Measurements from ENCODE around the gene XRN2.
A peak's percentile ranks its signal among the peaks of the same experiment; 100 is the strongest.

The XRN2 gene

GRCh38 chr20:21303061-21303871 is at the start of gene XRN2:
TSS of gene XRN2 (plus strand) at chr20:21303331. CDS start at chr20:21303399, 68 bp downstream.
- no peaks in the 10 kb centered on the region for H3K9me3 ChIP-seq (ENCODE audit: control insufficient read depth, low read depth, low read length)
- no peaks in the 10 kb centered on the region for H3K27me3 ChIP-seq (ENCODE audit: control insufficient read depth, insufficient read depth, low read length)
- H3K36me3 ChIP-seq (ENCODE audit: control insufficient read depth, low read depth, low read length): no peaks in the 10 kb centered on the region
- H3K9ac ChIP-seq (ENCODE audit: low read length): peak within 1 kb of the TSS; percentile 99
- H3K4me1 ChIP-seq (ENCODE audit: control insufficient read depth, low read depth, low read length): peaks cover 1% of the 10 kb centered on the region
- peak within 1 kb of the TSS; percentile 96 for H3K4me3 ChIP-seq (ENCODE audit: low read length)
- peak within 1 kb of the TSS; percentile 78 for H3K27ac ChIP-seq (ENCODE audit: low read length)

GRCh38 chr20:21257192-21257591 is 45.9 kb upstream of the XRN2 start:
- no peak overlapping the region for H3K9ac ChIP-seq (ENCODE audit: low read length)

GRCh38 chr20:21258411-21258810 is 44.7 kb upstream of the XRN2 start:
- Histone ChIP-seq H3K27ac (ENCODE audit: low read length) (no peak overlapping the region), H3K4me1 (ENCODE audit: control insufficient read depth, low read depth, low read length) (no peaks in the 10 kb centered on the region), H3K4me3 (ENCODE audit: low read length) (no peak overlapping the region)

More at GRCh38 chr20:21257192-21257591, 45.9 kb upstream of the XRN2 start:
- no peaks in the 10 kb centered on the region for H3K36me3 ChIP-seq (ENCODE audit: control insufficient read depth, low read depth, low read length)
- no peak overlapping the region for H3K4me3 ChIP-seq (ENCODE audit: low read length)
- H3K4me1 ChIP-seq (ENCODE audit: control insufficient read depth, low read depth, low read length): no peaks in the 10 kb centered on the region
- H3K9me3 ChIP-seq (ENCODE audit: control insufficient read depth, low read depth, low read length): no peaks in the 10 kb centered on the region
- no peaks in the 10 kb centered on the region for H3K27me3 ChIP-seq (ENCODE audit: control insufficient read depth, insufficient read depth, low read length)
- H3K27ac ChIP-seq (ENCODE audit: low read length): no peak overlapping the region

GRCh38 chr20:21259346-21259745 is 43.8 kb upstream of the XRN2 start:
- Histone ChIP-seq H3K27ac (ENCODE audit: low read length) (no peak overlapping the region), H3K27me3 (ENCODE audit: control insufficient read depth, insufficient read depth, low read length) (no peaks in the 10 kb centered on the region), H3K4me3 (ENCODE audit: low read length) (no peak overlapping the region), H3K4me1 (ENCODE audit: control insufficient read depth, low read depth, low read length) (no peaks in the 10 kb centered on the region), H3K9me3 (ENCODE audit: control insufficient read depth, low read depth, low read length) (no peaks in the 10 kb centered on the region), H3K36me3 (ENCODE audit: control insufficient read depth, low read depth, low read length) (no peaks in the 10 kb centered on the region), H3K9ac (ENCODE audit: low read length) (no peak overlapping the region)

More at GRCh38 chr20:21258411-21258810, 44.7 kb upstream of the XRN2 start:
- Histone ChIP-seq H3K9ac (ENCODE audit: low read length) (no peak overlapping the region), H3K9me3 (ENCODE audit: control insufficient read depth, low read depth, low read length) (no peaks in the 10 kb centered on the region), H3K27me3 (ENCODE audit: control insufficient read depth, insufficient read depth, low read length) (no peaks in the 10 kb centered on the region), H3K36me3 (ENCODE audit: control insufficient read depth, low read depth, low read length) (no peaks in the 10 kb centered on the region)

- H3K27ac ChIP-seq (ENCODE audit: low read length): no peak overlapping the region
- peaks cover 3% of the 10 kb centered on the region for H3K9me3 ChIP-seq (ENCODE audit: control insufficient read depth, low read depth, low read length)
- H3K27me3 ChIP-seq (ENCODE audit: control insufficient read depth, insufficient read depth, low read length): no peaks in the 10 kb centered on the region
- no peaks in the 10 kb centered on the region for H3K4me1 ChIP-seq (ENCODE audit: control insufficient read depth, low read depth, low read length)
- H3K9ac ChIP-seq (ENCODE audit: low read length): no peak overlapping the region
- H3K36me3 ChIP-seq (ENCODE audit: control insufficient read depth, low read depth, low read length): no peaks in the 10 kb centered on the region
- H3K4me3 ChIP-seq (ENCODE audit: low read length): no peak overlapping the region
Observed at GRCh38 chr20:21262812-21263211, 40.3 kb upstream of the XRN2 start.

GRCh38 chr20:21265261-21266190 is 37.6 kb upstream of the XRN2 start:
- H3K9me3 ChIP-seq (ENCODE audit: control insufficient read depth, low read depth, low read length): peaks cover 3% of the 10 kb centered on the region
- H3K4me3 ChIP-seq (ENCODE audit: low read length): no peak overlapping the region
- no peaks in the 10 kb centered on the region for H3K4me1 ChIP-seq (ENCODE audit: control insufficient read depth, low read depth, low read length)
- H3K27me3 ChIP-seq (ENCODE audit: control insufficient read depth, insufficient read depth, low read length): no peaks in the 10 kb centered on the region
- H3K27ac ChIP-seq (ENCODE audit: low read length): no peak overlapping the region
- H3K9ac ChIP-seq (ENCODE audit: low read length): no peak overlapping the region
- no peaks in the 10 kb centered on the region for H3K36me3 ChIP-seq (ENCODE audit: control insufficient read depth, low read depth, low read length)

GRCh38 chr20:21266191-21266536 is 37.0 kb upstream of the XRN2 start:
- Histone ChIP-seq H3K4me1 (ENCODE audit: control insufficient read depth, low read depth, low read length) (no peaks in the 10 kb centered on the region), H3K27me3 (ENCODE audit: control insufficient read depth, insufficient read depth, low read length) (no peaks in the 10 kb centered on the region), H3K4me3 (ENCODE audit: low read length) (no peak overlapping the region), H3K36me3 (ENCODE audit: control insufficient read depth, low read depth, low read length) (no peaks in the 10 kb centered on the region), H3K27ac (ENCODE audit: low read length) (no peak overlapping the region), H3K9ac (ENCODE audit: low read length) (no peak overlapping the region), H3K9me3 (ENCODE audit: control insufficient read depth, low read depth, low read length) (peaks cover 3% of the 10 kb centered on the region)

GRCh38 chr20:21269772-21270171 is 33.4 kb upstream of the XRN2 start:
- H3K4me3 ChIP-seq (ENCODE audit: low read length): no peak overlapping the region
- H3K9me3 ChIP-seq (ENCODE audit: control insufficient read depth, low read depth, low read length): peaks cover 3% of the 10 kb centered on the region
- H3K36me3 ChIP-seq (ENCODE audit: control insufficient read depth, low read depth, low read length): no peaks in the 10 kb centered on the region
- H3K27me3 ChIP-seq (ENCODE audit: control insufficient read depth, insufficient read depth, low read length): no peaks in the 10 kb centered on the region
- H3K27ac ChIP-seq (ENCODE audit: low read length): no peak overlapping the region
- no peak overlapping the region for H3K9ac ChIP-seq (ENCODE audit: low read length)
- H3K4me1 ChIP-seq (ENCODE audit: control insufficient read depth, low read depth, low read length): no peaks in the 10 kb centered on the region

GRCh38 chr20:21270806-21271205 is 32.3 kb upstream of the XRN2 start:
- no peak overlapping the region for H3K4me3 ChIP-seq (ENCODE audit: low read length)
- H3K9ac ChIP-seq (ENCODE audit: low read length): no peak overlapping the region

GRCh38 chr20:21272279-21272678 is 30.9 kb upstream of the XRN2 start:
- Histone ChIP-seq H3K9me3 (ENCODE audit: control insufficient read depth, low read depth, low read length) (no peaks in the 10 kb centered on the region), H3K4me1 (ENCODE audit: control insufficient read depth, low read depth, low read length) (no peaks in the 10 kb centered on the region), H3K9ac (ENCODE audit: low read length) (no peak overlapping the region), H3K36me3 (ENCODE audit: control insufficient read depth, low read depth, low read length) (no peaks in the 10 kb centered on the region), H3K4me3 (ENCODE audit: low read length) (no peak overlapping the region), H3K27me3 (ENCODE audit: control insufficient read depth, insufficient read depth, low read length) (no peaks in the 10 kb centered on the region), H3K27ac (ENCODE audit: low read length) (no peak overlapping the region)

More at GRCh38 chr20:21270806-21271205, 32.3 kb upstream of the XRN2 start:
- no peak overlapping the region for H3K27ac ChIP-seq (ENCODE audit: low read length)
- no peaks in the 10 kb centered on the region for H3K4me1 ChIP-seq (ENCODE audit: control insufficient read depth, low read depth, low read length)
- H3K27me3 ChIP-seq (ENCODE audit: control insufficient read depth, insufficient read depth, low read length): no peaks in the 10 kb centered on the region
- H3K36me3 ChIP-seq (ENCODE audit: control insufficient read depth, low read depth, low read length): no peaks in the 10 kb centered on the region
- peaks cover 3% of the 10 kb centered on the region for H3K9me3 ChIP-seq (ENCODE audit: control insufficient read depth, low read depth, low read length)

- no peaks in the 10 kb centered on the region for H3K27me3 ChIP-seq (ENCODE audit: control insufficient read depth, insufficient read depth, low read length)
Observed at GRCh38 chr20:21272679-21273078, 30.5 kb upstream of the XRN2 start.

More at GRCh38 chr20:21272679-21273078, 30.5 kb upstream of the XRN2 start:
- Histone ChIP-seq H3K27ac (ENCODE audit: low read length) (no peak overlapping the region), H3K36me3 (ENCODE audit: control insufficient read depth, low read depth, low read length) (no peaks in the 10 kb centered on the region), H3K9ac (ENCODE audit: low read length) (no peak overlapping the region), H3K4me3 (ENCODE audit: low read length) (no peak overlapping the region), H3K4me1 (ENCODE audit: control insufficient read depth, low read depth, low read length) (no peaks in the 10 kb centered on the region), H3K9me3 (ENCODE audit: control insufficient read depth, low read depth, low read length) (no peaks in the 10 kb centered on the region)
